A549 (cell line): ENCODE data around the gene HAPLN2. TPM values are rescaled to one million over a fixed set of nuclear protein-coding genes. Genes with fewer than 3 reads are reported as not detected.

Experiments
- ATAC-seq, 2 experiments: fragments of 200-7000 bp in 1 of 2; fragments of >200 bp in 1 of 2; cut with Nextera tagmentation in 1 of 2; cut with Tn5 transposase in 1 of 2; 3 replicates each; pipeline versions ENCODE4 v1.8.0 to v1.9.1; 2018 to 2020; ENCODE audit warnings: mild to moderate bottlenecking in 1 of 2, moderate library complexity in 1 of 2
- CTCF ChIA-PET: fragments of 300-600 bp; sonication (Branson Sonifier 250); formaldehyde crosslinking; extraction: SDS; loops from one replicate; lab custom pipeline; 2021; ENCODE audit warnings: antibody characterized with exemption, inconsistent platforms; lab: Yijun Ruan, JAX
- POLR2A ChIA-PET: fragments of 350-600 bp; formaldehyde crosslinking; extraction: SDS; loops from one replicate; lab custom pipeline; 2021; ENCODE audit warnings: antibody characterized with exemption, inconsistent platforms; lab: Yijun Ruan, JAX
- DNase-seq, 2 experiments: peaks; one replicate each; pipeline versions ENCODE4 v3.0.0 to v3.0.0-alpha.2; 2011 to 2016; ENCODE audit warnings: low read depth in 1 of 2, low spot score in 1 of 2
- FAIRE-seq: peaks from 2 replicates; lab custom pipeline; 2011; peaks lifted over from hg19 to GRCh38; lab: Jason Lieb, UNC
- H3K27ac ChIP-seq, 2 experiments: fragments of >200 bp; sonication (Bioruptor Twin); formaldehyde crosslinking; 3 replicates each; pipeline ENCODE4 v1.5.1; 2016 to 2017
- H3K4me1 ChIP-seq: fragments of >200 bp; sonication (Bioruptor Twin); formaldehyde crosslinking; 3 replicates; pipeline ENCODE4 v1.6.1; 2016
- H3K4me2 ChIP-seq: fragments of >200 bp; sonication (Bioruptor Twin); formaldehyde crosslinking; 3 replicates; pipeline ENCODE4 v1.6.1; 2016
- H3K4me3 ChIP-seq: fragments of >200 bp; sonication (Bioruptor Twin); formaldehyde crosslinking; 3 replicates; pipeline ENCODE4 v1.5.1; 2016
- H3K9me3 ChIP-seq: fragments of >200 bp; sonication (Bioruptor Twin); formaldehyde crosslinking; 3 replicates; pipeline ENCODE4 v1.6.1; 2016
- CHD4 ChIP-seq: fragments of 200-600 bp; sonication (generic); IDR thresholded peaks from 2 replicates; pipeline ENCODE4 v1.6.1; 2016; ENCODE audit warnings: antibody characterized with exemption, mild to moderate bottlenecking, borderline replicate concordance
- CTCF ChIP-seq: fragments of >200 bp; sonication (Bioruptor Twin); formaldehyde crosslinking; IDR thresholded peaks from 3 replicates; pipeline ENCODE4 v1.5.1; 2016
- FOSB ChIP-seq: fragments of 250-450 bp; sonication (Bioruptor Pico); IDR thresholded peaks from 2 replicates; pipeline ENCODE4 v1.5.0; 2020; ENCODE audit warnings: mild to moderate bottlenecking, moderate library complexity
- HES2 ChIP-seq: fragments of >200 bp; sonication (Bioruptor Twin); formaldehyde crosslinking; IDR thresholded peaks from 2 replicates; pipeline ENCODE4 v1.6.1; 2016
- JUN ChIP-seq, 2 experiments: fragments of >200 bp; sonication (Bioruptor Twin); formaldehyde crosslinking; IDR thresholded peaks; 2 replicates in 1 of 2; 3 replicates in 1 of 2; pipeline ENCODE4 v1.6.1; 2016 to 2017
- JUNB ChIP-seq: fragments of >200 bp; sonication (Bioruptor Twin); formaldehyde crosslinking; IDR thresholded peaks from 2 replicates; pipeline ENCODE4 v1.6.1; 2016
- KDM5A ChIP-seq: fragments of 200-600 bp; sonication (generic); IDR thresholded peaks from 2 replicates; pipeline ENCODE4 v1.6.1; 2016; ENCODE audit warnings: antibody characterized with exemption, mild to moderate bottlenecking
- NFE2L2 ChIP-seq: fragments of 150-350 bp; conservative IDR thresholded peaks from 2 replicates; pipeline ENCODE4 v1.6.1; 2014; ENCODE audit warnings: low read length
- NPAS2 ChIP-seq: fragments of 250-450 bp; sonication (Bioruptor Pico); IDR thresholded peaks from 2 replicates; pipeline ENCODE4 v1.8.0; 2022; ENCODE audit warnings: mild to moderate bottlenecking, moderate library complexity, borderline replicate concordance
- RARB ChIP-seq: fragments of 250-450 bp; sonication (Bioruptor Pico); IDR thresholded peaks from 2 replicates; pipeline ENCODE4 v1.8.0; 2021; ENCODE audit warnings: mild to moderate bottlenecking, moderate library complexity
- SMC3 ChIP-seq: fragments of >200 bp; sonication (Bioruptor Twin); formaldehyde crosslinking; IDR thresholded peaks from 3 replicates; pipeline ENCODE4 v1.6.1; 2018; ENCODE audit warnings: inconsistent platforms
- TP53 ChIP-seq: fragments of 250-450 bp; sonication (Bioruptor Pico); IDR thresholded peaks from 2 replicates; pipeline ENCODE4 v1.5.0; 2021; ENCODE audit warnings: mild to moderate bottlenecking, moderate library complexity
- USF2 ChIP-seq: fragments of 450-650 bp; IDR thresholded peaks from 2 replicates; pipeline ENCODE4 v1.6.1; 2014; ENCODE audit warnings: antibody characterized with exemption
- ZNF302 ChIP-seq: fragments of 250-450 bp; sonication (Bioruptor Pico); IDR thresholded peaks from 2 replicates; pipeline ENCODE4 v1.9.0; 2021; ENCODE audit warnings: inconsistent platforms, mild to moderate bottlenecking, moderate library complexity
- WGBS: methylation state at CpG from one replicate; pipeline ENCODE4 v1.1.6; 2017; ENCODE audit errors: missing lambda C conversion rate; 5-methylcytosine and 5-hydroxymethylcytosine counted together
- polyA plus RNA-seq, 4 experiments: library from polyadenylated mRNA; depleted of rRNA in 3 of 4; stranded (reverse); fragments of >200 nt; fragmentation: RNase III in 1 of 4; extraction: RNeasy Plus Mini Kit Qiagen cat#74134 plus additional on column Dnase treatment in 1 of 4; gene quantifications; 2 replicates in 3 of 4; 3 replicates in 1 of 4; pipeline ENCODE4 v1.2.3, GENCODE V29; 2011 to 2017

Gene HAPLN2
- polyA plus RNA-seq, 2 of the 4 experiments (the other 2 are of a cell fraction), result 0.10 to 0.23 TPM

GRCh38 chr1:156666862-156667609, 47.8 kb downstream of the HAPLN2 start:
- ChIA-PET CTCF (interaction anchor here (0.7 to 25.8 kb wide), 6 partner anchors 9 to 45 kb away, joined by 3 to 495 read pairs (median 184); partner anchors contain the start of genes HAPLN2 and NES), POLR2A (no interaction called here)
- peak in 1 of 2 experiments; percentile 3; a peak in 1 of 6 replicates for ATAC-seq
- H3K9me3 ChIP-seq, result no peaks in the 10 kb centered on the region
- no peak for FAIRE-seq
- no peak for DNase-seq
- WGBS, result 90% methylated on average over 9 of the region's 9 CpGs
- H3K27ac ChIP-seq, result peak overlapping the region in 1 of 2 experiments; percentile 25; a peak in 1 of 6 replicates
- H3K4me2 ChIP-seq, result no peak overlapping the region
- TF ChIP-seq ZNF302, result no peak
- TF ChIP-seq CHD4, result no peak
- TF ChIP-seq HES2, result no peak
- TF ChIP-seq, all 56 proteins: peak for 0
- Histone ChIP-seq H3K4me1 (peaks cover 41% of the 10 kb centered on the region), H3K4me3 (no peak overlapping the region)

- Histone ChIP-seq H3K4me2 (no peak overlapping the region), H3K4me1 (peaks cover 36% of the 10 kb centered on the region), H3K9me3 (no peaks in the 10 kb centered on the region), H3K27ac (peak overlapping the region in 1 of 2 experiments; percentile 25; a peak in 1 of 6 replicates), H3K4me3 (no peak overlapping the region)
- ChIA-PET CTCF (interaction anchor here (0.7 to 52.1 kb wide), 7 partner anchors 8 to 49 kb away, joined by 3 to 2258 read pairs (median 13); partner anchors contain the start of genes CRABP2, HAPLN2, ISG20L2 and METTL25B), POLR2A (no interaction called here)
- FAIRE-seq (no peak), ATAC-seq (no peak; a peak in 1 of 6 replicates), DNase-seq (no peak)
- WGBS, result 93% methylated on average over 5 of the region's 5 CpGs
- TF ChIP-seq FOSB (CRISPR knock-in tag), result no peak
- TF ChIP-seq JUNB, result no peak
- TF ChIP-seq CTCF, result no peak
- TF ChIP-seq SMC3, result no peak
- no peak for TF ChIP-seq NFE2L2
- no peak for TF ChIP-seq JUN (IDR thresholded peaks at IDR 0.05)
- TF ChIP-seq TP53, result no peak
- no peak for TF ChIP-seq NPAS2 (CRISPR knock-in tag)
Measured at GRCh38 chr1:156667610-156667967, 48.4 kb downstream of the HAPLN2 start.

GRCh38 chr1:156667968-156668709, 48.9 kb downstream of the HAPLN2 start:
- TF ChIP-seq JUNB (no peak), RARB (CRISPR knock-in tag) (no peak), KDM5A (no peak), USF2 (no peak)
- Histone ChIP-seq H3K4me2 (no peak overlapping the region), H3K9me3 (no peaks in the 10 kb centered on the region), H3K27ac (no peak overlapping the region), H3K4me3 (no peak overlapping the region), H3K4me1 (peaks cover 31% of the 10 kb centered on the region)
- POLR2A ChIA-PET, result no interaction called here
- CTCF ChIA-PET, result interaction anchor here (0.6 to 52.1 kb wide), 8 partner anchors 8 to 48 kb away, joined by 3 to 2258 read pairs (median 8); partner anchors contain the start of genes CRABP2, HAPLN2, ISG20L2 and METTL25B
- ATAC-seq (peak; percentile 13 to 20; a peak in 4 of 6 replicates), DNase-seq (no peak), FAIRE-seq (no peak)
- whole genome bisulfite sequencing, result 87% methylated on average over 4 of the region's 9 CpGs
